Measurements from ENCODE around the gene ZNF273. TPM values are rescaled to one million over a fixed set of nuclear protein-coding genes. Genes with fewer than 3 reads are reported as not detected.
A peak's percentile ranks its signal among the peaks of the same experiment; 100 is the strongest.

Gene ZNF273
- total RNA-seq, 4 donors from 2014 or later: 2.7 to 8.3 (median 3.4) TPM

- intact Hi-C loops (cut with DNase I): loop anchor here (10.0 kb wide), 1 partner anchor 221 kb away; the partner anchor contains the start of gene ZNF107
- peak; percentile 68 for DNase-seq (ENCODE audit: extremely low spot score)
- H3K27me3 ChIP-seq: no peaks in the 10 kb centered on the region
- no peaks in the 10 kb centered on the region for H3K36me3 ChIP-seq
- H3K27ac ChIP-seq (replicated peaks in 1 of 4): no peak overlapping the region
- TF ChIP-seq EP300 (IDR thresholded peaks at IDR 0.05) (no peak), CTCF (IDR thresholded peaks at IDR 0.05) (no peak), POLR2AphosphoS5 (IDR thresholded peaks at IDR 0.05) (no peak), POLR2A (IDR thresholded peaks at IDR 0.05; ENCODE audit: low read depth) (no peak)
- WGBS: 96% methylated on average over 5 of the region's 5 CpGs
- peaks cover 19 to 58% (median 48%) of the 10 kb centered on the region in 4 donors for H3K4me1 ChIP-seq
- no peak overlapping the region for H3K4me3 ChIP-seq
- no peaks in the 10 kb centered on the region for H3K9me3 ChIP-seq
Measured at GRCh38 chr7:64885520-64886240, 17.4 kb upstream of the ZNF273 start.

- H3K36me3 ChIP-seq: no peaks in the 10 kb centered on the region
- TF ChIP-seq EP300 (IDR thresholded peaks at IDR 0.05): no peak
- TF ChIP-seq CTCF (IDR thresholded peaks at IDR 0.05): no peak
- TF ChIP-seq POLR2A (IDR thresholded peaks at IDR 0.05; ENCODE audit: low read depth): no peak
- TF ChIP-seq POLR2AphosphoS5 (IDR thresholded peaks at IDR 0.05): no peak
- no peaks in the 10 kb centered on the region for H3K9me3 ChIP-seq
- DNase-seq (ENCODE audit: extremely low spot score): peak; percentile 50
- H3K27me3 ChIP-seq: no peaks in the 10 kb centered on the region
- H3K4me3 ChIP-seq: no peak overlapping the region
- no peak overlapping the region for H3K27ac ChIP-seq (replicated peaks in 1 of 4)
- H3K4me1 ChIP-seq: peaks cover 19 to 64% (median 56%) of the 10 kb centered on the region in 4 donors
- WGBS: 79% methylated on average over 4 of the region's 4 CpGs
- intact Hi-C loops (cut with DNase I): loop anchor here (10.0 kb wide), 1 partner anchor 222 kb away; the partner anchor contains the start of gene ZNF107
Measured at GRCh38 chr7:64886956-64887545, 16.0 kb upstream of the ZNF273 start.

GRCh38 chr7:64887756-64888508 lies 15.1 kb upstream of the ZNF273 start:
- WGBS: 49% methylated on average over 11 of the region's 13 CpGs
- no peaks in the 10 kb centered on the region for H3K27me3 ChIP-seq
- intact Hi-C loops (cut with DNase I): loop anchor here (10.0 kb wide), 1 partner anchor 223 kb away; the partner anchor contains the start of gene ZNF107
- peak in 2 of 3 experiments; percentile 33 to 51 for TF ChIP-seq CTCF (IDR thresholded peaks at IDR 0.05)
- no peak for TF ChIP-seq EP300 (IDR thresholded peaks at IDR 0.05)
- H3K4me1 ChIP-seq: peaks cover 19 to 66% (median 59%) of the 10 kb centered on the region in 4 donors
- H3K9me3 ChIP-seq: no peaks in the 10 kb centered on the region
- H3K36me3 ChIP-seq: no peaks in the 10 kb centered on the region
- peak; percentile 88 for DNase-seq (ENCODE audit: extremely low spot score)
- no peak overlapping the region for H3K27ac ChIP-seq (replicated peaks in 1 of 4)
- peak overlapping the region; percentile 55 to 67 (median 56) for H3K4me3 ChIP-seq

- Histone ChIP-seq H3K27ac (replicated peaks in 1 of 4) (peak overlapping the region in 3 of 4 donors; percentile 16 to 30 (median 25)), H3K27me3 (no peaks in the 10 kb centered on the region), H3K4me3 (peak overlapping the region; percentile 55 to 67 (median 56)), H3K9me3 (no peaks in the 10 kb centered on the region), H3K36me3 (no peaks in the 10 kb centered on the region), H3K4me1 (peaks cover 19 to 62% (median 56%) of the 10 kb centered on the region in 4 donors)
- intact Hi-C loops (cut with DNase I): loop anchor here (10.0 kb wide), 1 partner anchor 224 kb away; the partner anchor contains the start of gene ZNF107
- peak; percentile 88 for DNase-seq (ENCODE audit: extremely low spot score)
- 11% methylated on average over 16 of the region's 17 CpGs for WGBS
- TF ChIP-seq EP300 (IDR thresholded peaks at IDR 0.05) (no peak), POLR2A (IDR thresholded peaks at IDR 0.05; ENCODE audit: low read depth) (no peak)
Measured at GRCh38 chr7:64888561-64888900, 14.5 kb upstream of the ZNF273 start.
